HL-60 (cell line): ENCODE data around the gene DLGAP3.

Experiments used
- CTCF ChIP-seq: IDR thresholded peaks from one replicate; pipeline ENCODE4 v1.5.1; 2011; ENCODE audit warnings: low read length, control low read depth, inconsistent platforms; ENCODE audit not compliant: insufficient read depth
- GABPA ChIP-seq: IDR thresholded peaks from 2 replicates; pipeline ENCODE4 v1.6.1; 2012; ENCODE audit warnings: low read depth
- POLR2AphosphoS5 ChIP-seq: IDR thresholded peaks from 2 replicates; pipeline ENCODE4 v1.6.1; 2012; ENCODE audit warnings: low read depth

- TF ChIP-seq CTCF, result no peak
- TF ChIP-seq POLR2AphosphoS5, result no peak
- TF ChIP-seq GABPA, result no peak
Observed at GRCh38 chr1:34899906-34900305, 29.5 kb downstream of the DLGAP3 start.
